ENCODE measurements around the gene JAM2. TPM values are rescaled to one million over a fixed set of nuclear protein-coding genes. Genes with fewer than 3 reads are reported as not detected.

The JAM2 gene
- polyA plus RNA-seq, 3 donors = 10.7 to 12.4 (median 11.5) TPM

DNA sequence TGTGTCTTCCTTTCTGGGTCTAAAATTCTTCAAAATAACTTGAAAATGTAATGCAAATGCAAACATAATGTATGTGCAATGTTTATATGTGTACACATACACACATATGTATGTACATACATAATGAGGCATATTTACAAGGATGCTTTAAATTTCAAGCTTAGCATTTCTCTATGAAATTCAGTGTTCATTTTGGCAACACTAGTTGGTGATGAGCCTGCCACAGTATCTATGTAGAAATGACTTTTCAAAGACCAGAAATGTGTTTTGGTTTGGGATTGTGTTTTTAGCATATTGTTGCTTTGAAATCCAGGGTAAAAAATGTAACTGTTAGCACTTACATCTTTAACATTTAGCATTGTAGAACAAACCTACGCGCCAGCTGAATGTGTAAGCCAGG is 105.8 kb downstream of the JAM2 start:
- no peak for DNase-seq (ENCODE audit: extremely low read depth in 1 of 11, low read depth in 9 of 11, low spot score in 4 of 11)

GRCh38 chr21:25750085-25750484 is 111.0 kb downstream of the JAM2 start:
- DNase-seq (ENCODE audit: extremely low read depth in 1 of 11, low read depth in 9 of 11, low spot score in 4 of 11) = no peak

DNA sequence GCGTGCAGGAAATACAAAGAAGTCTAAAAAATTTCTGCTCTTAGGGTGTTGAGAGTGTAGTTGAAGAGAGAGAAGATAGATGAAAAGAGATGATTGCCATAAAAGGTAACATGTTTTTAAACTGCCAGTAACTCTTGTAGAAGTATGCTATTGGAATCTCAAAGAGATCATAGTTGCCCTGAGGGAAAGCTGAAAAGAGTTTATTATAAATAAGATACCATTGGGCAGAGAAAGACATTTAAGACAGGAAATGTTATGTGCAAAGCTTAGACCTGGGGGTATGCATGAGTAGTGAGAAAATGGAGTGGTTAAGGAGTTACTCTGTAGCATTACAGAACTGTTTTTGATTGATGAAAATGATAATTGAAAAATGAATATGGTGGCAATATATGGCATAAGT is 113.4 kb downstream of the JAM2 start:
- no peak for DNase-seq (ENCODE audit: extremely low read depth in 1 of 11, low read depth in 9 of 11, low spot score in 4 of 11)

GRCh38 chr21:25756190-25756932 is 117.3 kb downstream of the JAM2 start:
- DNase-seq (ENCODE audit: extremely low read depth in 1 of 11, low read depth in 9 of 11, low spot score in 4 of 11) = no peak

DNA sequence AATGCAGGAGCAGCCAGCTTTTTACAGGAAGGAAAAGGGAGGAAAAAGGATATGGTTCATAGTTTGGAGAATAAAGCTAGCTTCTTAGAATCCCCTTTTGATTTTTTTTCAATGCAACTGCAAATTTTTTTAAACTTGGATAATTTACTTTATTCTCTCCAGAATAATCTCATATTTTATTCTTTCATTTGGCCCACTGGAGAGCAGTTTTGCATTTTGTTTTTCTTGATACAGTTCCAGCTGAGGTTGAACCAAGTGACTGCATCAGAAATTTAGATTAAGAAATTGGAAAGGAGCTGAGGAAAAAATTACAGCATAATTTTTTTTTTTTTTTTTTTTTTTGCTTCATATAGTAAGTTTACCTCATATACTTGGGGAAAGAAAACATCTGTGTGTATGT is 118.5 kb downstream of the JAM2 start:
- DNase-seq (ENCODE audit: extremely low read depth in 1 of 11, low read depth in 9 of 11, low spot score in 4 of 11) = no peak

GRCh38 chr21:25759573-25759972 is 120.5 kb downstream of the JAM2 start:
- no peak for DNase-seq (ENCODE audit: extremely low read depth in 1 of 11, low read depth in 9 of 11, low spot score in 4 of 11)

DNA sequence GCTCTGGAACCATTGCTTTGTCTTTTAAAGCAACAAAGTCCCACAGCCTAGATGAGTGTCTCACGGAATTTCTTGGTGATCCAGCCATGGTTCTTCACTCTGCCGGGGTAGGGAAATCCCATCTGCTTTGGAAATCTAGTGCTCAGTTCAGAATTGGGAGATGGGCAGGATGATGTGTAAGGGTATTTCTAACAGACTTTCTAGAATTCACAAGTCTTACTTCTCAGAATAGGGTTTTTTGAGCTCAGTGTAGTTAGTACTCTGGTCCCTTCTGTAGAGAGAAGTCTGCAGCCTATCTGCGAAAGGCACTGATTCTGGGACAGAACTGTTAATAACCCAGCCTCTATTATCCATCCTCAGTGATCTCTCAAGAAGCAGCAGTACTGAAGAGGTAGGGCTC is 121.0 kb downstream of the JAM2 start:
- DNase-seq (ENCODE audit: extremely low read depth in 1 of 11, low read depth in 9 of 11, low spot score in 4 of 11) = no peak

- no peak for DNase-seq (ENCODE audit: extremely low read depth in 1 of 11, low read depth in 9 of 11, low spot score in 4 of 11)
These were observed 121.6 kb downstream of the JAM2 start for GRCh38 chr21:25760677-25761076.

GRCh38 chr21:25764065-25764464 is 125.0 kb downstream of the JAM2 start:
- DNase-seq (ENCODE audit: extremely low read depth in 1 of 11, low read depth in 9 of 11, low spot score in 4 of 11) = no peak

Other genes starting within 250 kb of the JAM2 start
- gene MRPL39, start 31.8 kb upstream of the JAM2 start, polyA plus RNA-seq (ENCODE audit: insufficient read length in 3 of 3) = 10 to 100 TPM; 35.5 to 48.1 (median 38.4) TPM
- 100 to 1,000 TPM; 201 to 269 (median 252) TPM for gene ATP5PF, start 95.6 kb downstream of the JAM2 start, polyA plus RNA-seq (ENCODE audit: insufficient read length in 3 of 3)
- 10 to 100 TPM; 42.1 to 48.4 (median 44.5) TPM for gene GABPA, start 95.7 kb downstream of the JAM2 start, polyA plus RNA-seq (ENCODE audit: insufficient read length in 3 of 3)